Measurements from ENCODE around the gene UBLCP1. TPM values are rescaled to one million over a fixed set of nuclear protein-coding genes. Genes with fewer than 3 reads are reported as not detected.

Gene UBLCP1
- polyA plus RNA-seq, 2 of the 4 experiments (the other 2 are of a cell fraction) = 36.5 to 64.8 TPM

DNA sequence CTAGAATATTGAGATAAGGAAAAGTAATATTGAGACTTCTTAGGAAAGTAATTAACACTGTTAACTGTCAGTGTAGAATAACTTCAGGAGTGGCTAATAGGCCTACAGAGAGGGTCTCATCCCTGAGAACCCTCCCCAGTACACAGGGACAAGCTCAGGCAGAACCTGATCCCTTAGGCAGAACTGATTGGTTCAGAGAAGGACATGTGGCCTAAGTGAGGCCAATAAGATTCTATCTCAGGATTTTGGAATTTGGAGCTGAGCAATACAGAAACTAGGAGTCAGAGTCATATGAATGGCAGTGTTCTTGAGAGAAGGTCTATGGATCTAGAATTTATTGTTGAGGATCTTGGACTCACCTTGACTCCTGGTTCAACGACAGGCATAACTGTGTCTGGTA lies 10.9 kb upstream of the UBLCP1 start:
- DNase-seq (ENCODE audit: low read depth in 1 of 2, low spot score in 1 of 2) (no peak), ATAC-seq (peak in 1 of 2 experiments; percentile 38; a peak in 1 of 6 replicates), FAIRE-seq (no peak)
- ChIA-PET CTCF (interaction anchor here (0.7 to 1.5 kb wide), 6 partner anchors 12 to 95 kb away, joined by 3 read pairs; no protein-coding TSS in a partner anchor), POLR2A (no interaction called here)
- Histone ChIP-seq H3K27ac (no peak overlapping the region), H3K4me3 (no peak overlapping the region), H3K4me1 (0 out of 3 replicates have a peak, but pooled peaks cover 5% of the 10 kb centered on the region), H3K4me2 (no peak overlapping the region), H3K9me3 (no peaks in the 10 kb centered on the region)
- TF ChIP-seq NFE2L2 (conservative IDR thresholded peaks at IDR 0.05; ENCODE audit: low read length) = no peak
- TF ChIP-seq, protein P1, sequence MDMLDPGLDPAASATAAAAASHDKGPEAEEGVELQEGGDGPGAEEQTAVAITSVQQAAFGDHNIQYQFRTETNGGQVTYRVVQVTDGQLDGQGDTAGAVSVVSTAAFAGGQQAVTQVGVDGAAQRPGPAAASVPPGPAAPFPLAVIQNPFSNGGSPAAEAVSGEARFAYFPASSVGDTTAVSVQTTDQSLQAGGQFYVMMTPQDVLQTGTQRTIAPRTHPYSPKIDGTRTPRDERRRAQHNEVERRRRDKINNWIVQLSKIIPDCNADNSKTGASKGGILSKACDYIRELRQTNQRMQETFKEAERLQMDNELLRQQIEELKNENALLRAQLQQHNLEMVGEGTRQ (IDR thresholded peaks at IDR 0.05) = peak; percentile 42
- TF ChIP-seq, protein P2, sequence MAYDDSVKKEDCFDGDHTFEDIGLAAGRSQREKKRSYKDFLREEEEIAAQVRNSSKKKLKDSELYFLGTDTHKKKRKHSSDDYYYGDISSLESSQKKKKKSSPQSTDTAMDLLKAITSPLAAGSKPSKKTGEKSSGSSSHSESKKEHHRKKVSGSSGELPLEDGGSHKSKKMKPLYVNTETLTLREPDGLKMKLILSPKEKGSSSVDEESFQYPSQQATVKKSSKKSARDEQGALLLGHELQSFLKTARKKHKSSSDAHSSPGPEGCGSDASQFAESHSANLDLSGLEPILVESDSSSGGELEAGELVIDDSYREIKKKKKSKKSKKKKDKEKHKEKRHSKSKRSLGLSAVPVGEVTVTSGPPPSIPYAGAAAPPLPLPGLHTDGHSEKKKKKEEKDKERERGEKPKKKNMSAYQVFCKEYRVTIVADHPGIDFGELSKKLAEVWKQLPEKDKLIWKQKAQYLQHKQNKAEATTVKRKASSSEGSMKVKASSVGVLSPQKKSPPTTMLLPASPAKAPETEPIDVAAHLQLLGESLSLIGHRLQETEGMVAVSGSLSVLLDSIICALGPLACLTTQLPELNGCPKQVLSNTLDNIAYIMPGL (CRISPR knock-in tag; IDR thresholded peaks at IDR 0.05; ENCODE audit: borderline replicate concordance) = no peak
- TF ChIP-seq SREBF2 (IDR thresholded peaks at IDR 0.05) = no peak
- 92% methylated on average over 1 of the region's 1 CpG for WGBS (ENCODE audit: missing lambda C conversion rate)

DNA sequence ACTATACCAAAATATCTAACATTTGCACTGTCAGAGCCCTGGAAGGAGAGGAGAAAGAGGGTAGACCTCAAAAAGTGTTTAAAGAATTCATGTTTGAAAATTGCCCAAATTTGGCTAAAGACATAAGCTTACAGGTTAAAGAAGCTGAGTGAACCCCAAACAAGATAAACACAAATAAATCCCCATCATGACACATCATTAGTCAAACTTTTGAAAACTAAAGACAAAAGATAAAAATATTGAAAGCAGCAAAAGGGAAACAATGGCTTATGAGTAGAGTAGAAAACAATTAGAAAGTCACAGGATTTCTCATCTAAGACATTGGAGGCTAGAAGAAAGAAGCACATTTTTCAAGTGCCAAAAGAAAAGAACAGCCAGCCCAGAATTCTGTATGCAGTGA lies 6.1 kb upstream of the UBLCP1 start:
- 0 out of 3 replicates have a peak, but pooled peaks cover 2% of the 10 kb centered on the region for H3K4me1 ChIP-seq

DNA sequence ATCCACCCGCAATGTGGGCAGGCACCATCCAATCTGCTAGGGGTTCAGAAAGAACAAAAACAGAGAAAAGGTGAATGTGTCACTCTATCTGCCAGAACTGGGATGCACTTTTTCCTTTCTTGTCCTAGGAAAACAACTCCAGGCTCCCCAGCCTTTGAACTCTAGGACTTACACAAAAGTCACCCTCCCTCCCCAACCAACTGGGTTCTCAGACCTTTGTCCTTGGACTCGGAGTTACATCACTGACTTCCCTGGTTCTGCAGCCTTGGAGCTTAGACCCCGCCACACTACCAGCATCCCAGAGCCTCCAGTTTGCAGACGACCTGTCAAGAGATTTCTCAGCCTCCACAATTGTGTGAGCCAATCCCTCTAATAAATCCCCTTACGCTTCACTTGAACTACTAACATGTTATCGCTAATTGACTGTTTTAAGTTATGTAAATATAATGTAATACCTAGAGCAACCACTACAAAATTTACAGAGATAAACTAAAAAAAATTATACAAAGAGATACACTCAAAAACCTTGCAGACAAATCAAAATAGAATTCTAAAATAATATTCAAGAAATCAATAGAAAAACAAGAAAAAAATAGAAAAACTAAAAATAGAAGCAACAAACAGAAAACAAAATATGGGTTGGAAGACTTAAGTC lies 5.3 kb upstream of the UBLCP1 start:
- DNase-seq (ENCODE audit: low read depth in 1 of 2, low spot score in 1 of 2) (no peak), FAIRE-seq (no peak), ATAC-seq (no peak)
- 0 out of 3 replicates have a peak, but pooled peaks cover 3% of the 10 kb centered on the region for H3K4me1 ChIP-seq
- POLR2A ChIA-PET = no interaction called here
- 76% methylated on average over 6 of the region's 6 CpGs for WGBS (ENCODE audit: missing lambda C conversion rate)
- no peak overlapping the region for H3K27ac ChIP-seq
- CTCF ChIA-PET = interaction anchor here (1.3 kb wide), 1 partner anchor 8 kb away, joined by 3 read pairs; no protein-coding TSS in a partner anchor
- no peaks in the 10 kb centered on the region for H3K9me3 ChIP-seq
- no peak overlapping the region for H3K4me2 ChIP-seq
- H3K4me3 ChIP-seq = no peak overlapping the region
- TF ChIP-seq SMC3 (IDR thresholded peaks at IDR 0.05) (no peak), FOXS1 (CRISPR knock-in tag; IDR thresholded peaks at IDR 0.05) (no peak), NPAS2 (CRISPR knock-in tag; IDR thresholded peaks at IDR 0.05; ENCODE audit: borderline replicate concordance) (no peak), JUNB (IDR thresholded peaks at IDR 0.05) (no peak), CHD2 (IDR thresholded peaks at IDR 0.05; ENCODE audit: low read length, partially characterized antibody) (no peak), HOXB5 (CRISPR knock-in tag; IDR thresholded peaks at IDR 0.05) (no peak), ZC3H11A (IDR thresholded peaks at IDR 0.05) (no peak), HOXA7 (CRISPR knock-in tag; IDR thresholded peaks at IDR 0.05) (no peak), POLR2A (IDR thresholded peaks at IDR 0.05; ENCODE audit: low read length) (no peak), CEBPB (IDR thresholded peaks at IDR 0.05) (no peak), ZFP36 (IDR thresholded peaks at IDR 0.05; ENCODE audit: borderline replicate concordance, partially characterized antibody) (no peak), EHF (CRISPR knock-in tag; IDR thresholded peaks at IDR 0.05) (no peak), ESRRA (IDR thresholded peaks at IDR 0.05; ENCODE audit: borderline replicate concordance, low read length) (no peak)
- TF ChIP-seq, protein P2 (CRISPR knock-in tag; IDR thresholded peaks at IDR 0.05; ENCODE audit: borderline replicate concordance) = no peak

More for the DNA sequence above, 6.1 kb upstream of the UBLCP1 start:
- H3K4me2 ChIP-seq = no peak overlapping the region
- DNase-seq (ENCODE audit: low read depth in 1 of 2, low spot score in 1 of 2) (no peak), FAIRE-seq (no peak), ATAC-seq (no peak)
- no peak overlapping the region for H3K27ac ChIP-seq
- no peak for TF ChIP-seq EHMT2 (IDR thresholded peaks at IDR 0.05; ENCODE audit: low read depth)
- TF ChIP-seq, protein P3, sequence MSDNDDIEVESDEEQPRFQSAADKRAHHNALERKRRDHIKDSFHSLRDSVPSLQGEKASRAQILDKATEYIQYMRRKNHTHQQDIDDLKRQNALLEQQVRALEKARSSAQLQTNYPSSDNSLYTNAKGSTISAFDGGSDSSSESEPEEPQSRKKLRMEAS (IDR thresholded peaks at IDR 0.05) = no peak
- no peak for TF ChIP-seq EP300 (IDR thresholded peaks at IDR 0.05)
- TF ChIP-seq ZFP36 (IDR thresholded peaks at IDR 0.05; ENCODE audit: borderline replicate concordance, partially characterized antibody) = no peak
- no peak for TF ChIP-seq POLR2AphosphoS2 (conservative IDR thresholded peaks at IDR 0.05; ENCODE audit: low read length)
- TF ChIP-seq GATA3 (IDR thresholded peaks at IDR 0.05; ENCODE audit: borderline replicate concordance) = no peak
- TF ChIP-seq, protein P4, sequence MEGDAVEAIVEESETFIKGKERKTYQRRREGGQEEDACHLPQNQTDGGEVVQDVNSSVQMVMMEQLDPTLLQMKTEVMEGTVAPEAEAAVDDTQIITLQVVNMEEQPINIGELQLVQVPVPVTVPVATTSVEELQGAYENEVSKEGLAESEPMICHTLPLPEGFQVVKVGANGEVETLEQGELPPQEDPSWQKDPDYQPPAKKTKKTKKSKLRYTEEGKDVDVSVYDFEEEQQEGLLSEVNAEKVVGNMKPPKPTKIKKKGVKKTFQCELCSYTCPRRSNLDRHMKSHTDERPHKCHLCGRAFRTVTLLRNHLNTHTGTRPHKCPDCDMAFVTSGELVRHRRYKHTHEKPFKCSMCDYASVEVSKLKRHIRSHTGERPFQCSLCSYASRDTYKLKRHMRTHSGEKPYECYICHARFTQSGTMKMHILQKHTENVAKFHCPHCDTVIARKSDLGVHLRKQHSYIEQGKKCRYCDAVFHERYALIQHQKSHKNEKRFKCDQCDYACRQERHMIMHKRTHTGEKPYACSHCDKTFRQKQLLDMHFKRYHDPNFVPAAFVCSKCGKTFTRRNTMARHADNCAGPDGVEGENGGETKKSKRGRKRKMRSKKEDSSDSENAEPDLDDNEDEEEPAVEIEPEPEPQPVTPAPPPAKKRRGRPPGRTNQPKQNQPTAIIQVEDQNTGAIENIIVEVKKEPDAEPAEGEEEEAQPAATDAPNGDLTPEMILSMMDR (IDR thresholded peaks at IDR 0.05) = no peak
- TF ChIP-seq BHLHE40 (IDR thresholded peaks at IDR 0.05; ENCODE audit: low read depth, low read length) = no peak
- no peak for TF ChIP-seq FOSL2 (IDR thresholded peaks at IDR 0.05)
- no peak for TF ChIP-seq FOSL2 (CRISPR knock-in tag; IDR thresholded peaks at IDR 0.05)
- TF ChIP-seq PHF8 (IDR thresholded peaks at IDR 0.05; ENCODE audit: borderline replicate concordance, low read depth) = no peak
- TF ChIP-seq, protein P5, sequence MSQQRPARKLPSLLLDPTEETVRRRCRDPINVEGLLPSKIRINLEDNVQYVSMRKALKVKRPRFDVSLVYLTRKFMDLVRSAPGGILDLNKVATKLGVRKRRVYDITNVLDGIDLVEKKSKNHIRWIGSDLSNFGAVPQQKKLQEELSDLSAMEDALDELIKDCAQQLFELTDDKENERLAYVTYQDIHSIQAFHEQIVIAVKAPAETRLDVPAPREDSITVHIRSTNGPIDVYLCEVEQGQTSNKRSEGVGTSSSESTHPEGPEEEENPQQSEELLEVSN (IDR thresholded peaks at IDR 0.05; ENCODE audit: borderline replicate concordance, low read depth) = no peak
- ChIA-PET POLR2A (no interaction called here), CTCF (interaction anchor here (0.8 kb wide), 1 partner anchor 93 kb away, joined by 3 read pairs; no protein-coding TSS in a partner anchor)
- H3K9me3 ChIP-seq = no peaks in the 10 kb centered on the region
- no peak overlapping the region for H3K4me3 ChIP-seq
